Erythroblast (primary cell): Measurements from ENCODE around the gene PPP1R37.

Experiments
- GATA1 ChIP-seq: IDR thresholded peaks from 2 replicates; pipeline ENCODE4 v1.6.1; 2011; ENCODE audit warnings: low read depth, mild to moderate bottlenecking, control low read depth, low read length, moderate library complexity
- POLR2A ChIP-seq: IDR thresholded peaks from 2 replicates; pipeline ENCODE4 v1.6.1; 2011; ENCODE audit warnings: mild to moderate bottlenecking, low read length

DNA sequence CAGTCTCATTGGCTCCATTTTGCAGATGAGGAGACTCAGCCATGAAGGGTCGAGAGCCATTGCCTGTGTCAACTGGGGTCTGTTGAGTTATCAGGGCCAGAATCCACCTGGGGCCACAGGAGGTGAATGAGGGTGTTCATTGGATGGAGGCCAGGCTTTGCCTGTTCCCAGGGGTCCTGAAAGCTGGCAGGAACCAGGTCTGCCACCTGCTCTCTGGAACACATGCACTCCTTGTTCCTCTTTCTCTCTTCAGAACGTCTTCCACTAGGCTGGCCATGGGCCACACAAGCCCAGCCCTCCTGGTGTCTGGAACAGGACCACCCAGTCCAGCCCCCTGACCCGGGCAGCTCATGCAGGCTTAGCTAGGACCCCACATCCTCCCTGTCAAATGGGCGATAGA is 21.1 kb downstream of the PPP1R37 start:
- TF ChIP-seq POLR2A (no peak), GATA1 (no peak)
